K562 (cell line): ENCODE measurements around the gene TTLL3. TPM values are rescaled to one million over a fixed set of nuclear protein-coding genes. Genes with fewer than 3 reads are reported as not detected.

Experiments used
- ATAC-seq: fragments of 200-7000 bp; cut with Tn5 transposase; 3 replicates; pipeline ENCODE4 v1.9.1; 2020; ENCODE audit warnings: moderate library complexity
- BruUV-seq: library from RNA; stranded (reverse); fragments of 400-500 nt; replicated peaks from 2 replicates; lab custom pipeline; 2021; lab: Mats Ljungman, UMichigan
- CTCF ChIA-PET: fragments of 300-600 bp; formaldehyde crosslinking; extraction: SDS; loops from one replicate; lab custom pipeline; 2021; ENCODE audit warnings: low intra/inter-chr PET ratio; lab: Yijun Ruan, JAX
- POLR2A ChIA-PET: fragments of 300-600, 350-650 bp; sonication (Branson Sonifier 250); formaldehyde crosslinking; extraction: SDS; loops from one replicate; lab custom pipeline; 2021; ENCODE audit warnings: antibody characterized with exemption, inconsistent platforms; lab: Yijun Ruan, JAX
- DNase-seq, 4 experiments: peaks; one replicate each; pipeline versions ENCODE4 v3.0.0 to v3.0.0-alpha.2; 2011 to 2018; ENCODE audit warnings: low spot score in 3 of 4, mixed read lengths in 3 of 4; ENCODE audit errors: extremely low read depth in 1 of 4
- FAIRE-seq: peaks from 2 replicates; lab custom pipeline; 2011; peaks lifted over from hg19 to GRCh38; lab: Jason Lieb, UNC
- H2AFZ ChIP-seq: 2 replicates; pipeline ENCODE4 v1.6.0; 2011; ENCODE audit warnings: low read depth, low read length, control low read depth, inconsistent platforms
- H3K27ac ChIP-seq: fragments of 200-600 bp; 3 replicates; pipeline ENCODE4 v1.8.0; 2011; ENCODE audit warnings: low read depth, mild to moderate bottlenecking, control low read depth, inconsistent platforms, low read length, moderate library complexity, mixed read lengths; ENCODE audit errors: extremely low read depth
- H3K27me3 ChIP-seq, 2 experiments: fragments of 300-600 bp in 1 of 2; 2 replicates in 1 of 2; 3 replicates in 1 of 2; pipeline versions ENCODE4 v1.6.0 to v1.8.0; 2011; ENCODE audit warnings: inconsistent platforms in 2 of 2, low read length in 2 of 2, mild to moderate bottlenecking in 1 of 2, mixed read lengths in 1 of 2, moderate library complexity in 1 of 2; ENCODE audit not compliant: control insufficient read depth in 2 of 2, insufficient read depth in 2 of 2
- H3K36me3 ChIP-seq: fragments of 300-600 bp; 3 replicates; pipeline ENCODE4 v1.8.0; 2011; ENCODE audit warnings: mild to moderate bottlenecking, low read length, inconsistent platforms; ENCODE audit not compliant: control insufficient read depth, insufficient read depth
- H3K4me1 ChIP-seq, 2 experiments: fragments of 200-600 bp in 1 of 2; replicated peaks in 1 of 2; 2 replicates in 1 of 2; 3 replicates in 1 of 2; pipeline versions ENCODE4 v1.5.1 to v1.8.0; 2011; ENCODE audit warnings: inconsistent platforms in 2 of 2, low read length in 2 of 2, mild to moderate bottlenecking in 1 of 2, mixed read lengths in 1 of 2, moderate library complexity in 1 of 2; ENCODE audit not compliant: control insufficient read depth in 2 of 2, insufficient read depth in 2 of 2
- H3K4me2 ChIP-seq: 2 replicates; pipeline ENCODE4 v1.6.1; 2011; ENCODE audit warnings: low read length, control low read depth, inconsistent platforms, mixed read lengths; ENCODE audit not compliant: insufficient read depth
- H3K4me3 ChIP-seq: fragments of 200-600 bp; sonication (generic), shearing (Covaris generic); 2 replicates; pipeline ENCODE4 v1.5.1; 2016; ENCODE audit warnings: control low read depth, inconsistent platforms
- H3K79me2 ChIP-seq: fragments of 200-600 bp; 3 replicates; pipeline ENCODE4 v1.8.0; 2011; ENCODE audit warnings: low read length, inconsistent platforms; ENCODE audit not compliant: control insufficient read depth, insufficient read depth
- H3K9ac ChIP-seq, 2 experiments: 2 replicates each; pipeline versions ENCODE4 v1.6.0 to v1.6.1; 2011; ENCODE audit warnings: low read depth in 2 of 2, low read length in 2 of 2, control low read depth in 1 of 2, inconsistent platforms in 1 of 2, mild to moderate bottlenecking in 1 of 2, mixed read lengths in 1 of 2; ENCODE audit not compliant: insufficient read depth in 1 of 2
- H3K9me1 ChIP-seq: one replicate; pipeline ENCODE4 v1.6.0; 2011; ENCODE audit warnings: inconsistent platforms, mild to moderate bottlenecking, low read length, moderate library complexity; ENCODE audit not compliant: control insufficient read depth, insufficient read depth
- H3K9me3 ChIP-seq: replicated peaks from 2 replicates; pipeline ENCODE4 v1.5.1; 2011; ENCODE audit warnings: low read depth, low read length, inconsistent platforms; ENCODE audit not compliant: control insufficient read depth, insufficient read depth
- H4K20me1 ChIP-seq: replicated peaks from 2 replicates; pipeline ENCODE4 v1.6.1; 2011; ENCODE audit warnings: low read length, inconsistent platforms, mixed read lengths; ENCODE audit not compliant: control insufficient read depth, insufficient read depth
- POLR2A ChIP-seq: fragments of 450-650 bp; conservative IDR thresholded peaks from 2 replicates; pipeline ENCODE4 v1.6.1; 2016
- RFX7 ChIP-seq: fragments of 250-450 bp; sonication (Bioruptor Pico); IDR thresholded peaks from 2 replicates; pipeline ENCODE4 v1.5.1; 2021; ENCODE audit warnings: mild to moderate bottlenecking
- ZNF449 ChIP-seq: fragments of 250-450 bp; sonication (Bioruptor Pico); IDR thresholded peaks from 2 replicates; pipeline ENCODE4 v1.8.0; 2022; ENCODE audit warnings: moderate library complexity, mild to moderate bottlenecking, inconsistent platforms
- ZNF586 ChIP-seq: fragments of 450-650 bp; formaldehyde crosslinking; conservative IDR thresholded peaks from 2 replicates; pipeline ENCODE4 v1.4.0; 2020; ENCODE audit warnings: mild to moderate bottlenecking, moderate library complexity
- ZNF592 ChIP-seq: fragments of 450-650 bp; IDR thresholded peaks from 2 replicates; pipeline ENCODE4 v1.6.1; 2017; ENCODE audit warnings: antibody characterized with exemption, mild to moderate bottlenecking
- WGBS: fragments of 100-300 bp; shearing (Covaris generic); methylation state at CpG from one replicate; pipeline ENCODE4 v1.1.6; 2016; ENCODE audit warnings: low coverage, mixed read lengths; ENCODE audit not compliant: insufficient coverage; ENCODE audit errors: missing lambda C conversion rate; 5-methylcytosine and 5-hydroxymethylcytosine counted together
- in situ Hi-C: fragments of 300-500 bp; cut with MboI; formaldehyde crosslinking; loops from 4 replicates; pipeline ENCODE4 v1.15.0; 2018; ENCODE audit warnings: inconsistent platforms, mixed read lengths
- intact Hi-C: fragments of 100-400 bp; cut with micrococcal nuclease; formaldehyde crosslinking; loops from 2 replicates; pipeline ENCODE4 v1.14.2; 2022
- polyA plus RNA-seq, 8 experiments: library from polyadenylated mRNA; depleted of rRNA in 4 of 8; stranded (reverse) in 5 of 8; unstranded in 3 of 8; fragments of >200 nt; fragmentation: Nextera tagmentation in 2 of 8; fragmentation: Illumina TruSeq in 1 of 8; extraction: Ambion mirVana in 2 of 8; extraction: Trizol in 1 of 8; gene quantifications; 2 replicates each; pipeline versions ENCODE4 v1.2.1 to v1.2.3, GENCODE V29; 2011 to 2014; ENCODE audit warnings: inconsistent platforms in 1 of 8, missing spikeins in 1 of 8
- total RNA-seq, 7 experiments: library from RNA; depleted of rRNA in 6 of 7; stranded (reverse); fragments of >200 nt in 6 of 7; fragmentation: Illumina TruSeq in 2 of 7; extraction: Trizol in 2 of 7; gene quantifications; 2 replicates each; pipeline versions ENCODE4 v1.2.1 to v1.2.3, GENCODE V29; 2011 to 2021; ENCODE audit warnings: low replicate concordance in 1 of 7

The TTLL3 gene
- total and polyA plus RNA-seq, 9 of the 15 experiments (the other 6 are each of a cell fraction or from before 2014, with no cell fraction given): 8.9 to 106 (median 33.2) TPM

GRCh38 chr3:9795207-9795606, 14.9 kb upstream of the TTLL3 start:
- 89% methylated on average over 5 of the region's 5 CpGs for WGBS
- in situ Hi-C loops: no loop called here
- H2AFZ ChIP-seq: no peak overlapping the region
- H3K4me1 ChIP-seq: peaks cover 8 to 11% of the 10 kb centered on the region in 2 experiments; a peak in 4 of 5 replicates
- DNase-seq (no peak), FAIRE-seq (no peak), ATAC-seq (no peak)
- peaks cover 83% of the 10 kb centered on the region for H3K36me3 ChIP-seq
- intact Hi-C loops: loop anchor here (10.0 kb wide), 1 partner anchor 290 kb away; no protein-coding TSS in a partner anchor
- H3K27me3 ChIP-seq: no peaks in the 10 kb centered on the region
- H4K20me1 ChIP-seq: peaks cover 3% of the 10 kb centered on the region; the same call in 1 of the 2 replicates
- POLR2A ChIA-PET: interaction anchor here (1.4 to 2.4 kb wide), 2 partner anchors 10 to 13 kb away, joined by 7 to 10 read pairs; no protein-coding TSS in a partner anchor
- peaks cover 68% of the 10 kb centered on the region for H3K79me2 ChIP-seq
- TF ChIP-seq POLR2A: peak; percentile 15
- TF ChIP-seq RFX7 (CRISPR knock-in tag): no peak
- TF ChIP-seq ZNF586 (CRISPR knock-in tag): no peak
- TF ChIP-seq ZNF592: no peak
- TF ChIP-seq ZNF449: no peak
- no peak overlapping the region for H3K4me2 ChIP-seq
- H3K9ac ChIP-seq: no peak overlapping the region
- H3K4me3 ChIP-seq: no peak overlapping the region
- no TSS peak for BruUV-seq
- peaks cover 3% of the 10 kb centered on the region for H3K9me1 ChIP-seq
- CTCF ChIA-PET: no interaction called here
- no peaks in the 10 kb centered on the region for H3K9me3 ChIP-seq
- 0 out of 3 replicates have a peak overlapping the region, but pooled peaks have one; percentile 3 for H3K27ac ChIP-seq
